ENCODE results near the gene FCHO1. TPM values are rescaled to one million over a fixed set of nuclear protein-coding genes. Genes with fewer than 3 reads are reported as not detected.

Gene FCHO1
- total RNA-seq, 2 experiments from 2014 or later: 40.7 to 43.1 TPM

DNA sequence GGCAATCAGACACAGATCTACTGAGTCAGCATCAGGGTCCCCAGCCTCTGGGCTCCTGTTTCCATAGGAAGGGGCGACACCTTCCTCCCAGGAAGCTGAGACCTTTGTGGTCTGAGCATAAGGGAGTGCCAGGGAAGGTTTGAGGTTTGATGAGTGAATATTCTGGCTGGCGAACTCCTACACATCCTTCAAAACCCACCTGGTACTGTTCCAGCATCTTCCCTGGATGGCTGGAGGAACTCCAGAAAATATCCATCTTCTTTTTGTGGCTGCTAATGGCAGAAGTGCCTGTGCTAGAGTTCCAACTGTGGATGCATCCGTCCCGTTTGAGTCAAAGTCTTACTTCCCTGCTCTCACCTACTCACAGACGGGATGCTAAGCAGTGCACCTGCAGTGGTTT is 60.8 kb downstream of the FCHO1 start:
- ATAC-seq (ENCODE audit: poor library complexity): no peak
- intact Hi-C loops (cut with DNase I, micrococcal nuclease): no loop called here
- no peaks in the 10 kb centered on the region for H3K9me3 ChIP-seq (ENCODE audit: control insufficient read depth in 1 of 2, insufficient read depth in 1 of 2, low read length in 2 of 2)
- ChIA-PET CTCF (no interaction called here), POLR2A (interaction anchor here (1.1 kb wide), 1 partner anchor 36 kb away, joined by 3 read pairs; the partner anchor contains the start of gene JAK3)
- Mint-ChIP-seq H3K9me3 (no peaks in the 10 kb centered on the region), H3K27me3 (no peaks in the 10 kb centered on the region), H3K27ac (no peak overlapping the region), H3K4me1 (ENCODE audit: low read depth) (peaks cover 11% of the 10 kb centered on the region), H3K4me3 (no peak overlapping the region), H3K36me3 (ENCODE audit: low read depth) (no peaks in the 10 kb centered on the region)
- H3K27me3 ChIP-seq (ENCODE audit: control insufficient read depth in 1 of 2, insufficient read depth in 2 of 2, low read length in 2 of 2): no peaks in the 10 kb centered on the region
- TF ChIP-seq, protein P1, sequence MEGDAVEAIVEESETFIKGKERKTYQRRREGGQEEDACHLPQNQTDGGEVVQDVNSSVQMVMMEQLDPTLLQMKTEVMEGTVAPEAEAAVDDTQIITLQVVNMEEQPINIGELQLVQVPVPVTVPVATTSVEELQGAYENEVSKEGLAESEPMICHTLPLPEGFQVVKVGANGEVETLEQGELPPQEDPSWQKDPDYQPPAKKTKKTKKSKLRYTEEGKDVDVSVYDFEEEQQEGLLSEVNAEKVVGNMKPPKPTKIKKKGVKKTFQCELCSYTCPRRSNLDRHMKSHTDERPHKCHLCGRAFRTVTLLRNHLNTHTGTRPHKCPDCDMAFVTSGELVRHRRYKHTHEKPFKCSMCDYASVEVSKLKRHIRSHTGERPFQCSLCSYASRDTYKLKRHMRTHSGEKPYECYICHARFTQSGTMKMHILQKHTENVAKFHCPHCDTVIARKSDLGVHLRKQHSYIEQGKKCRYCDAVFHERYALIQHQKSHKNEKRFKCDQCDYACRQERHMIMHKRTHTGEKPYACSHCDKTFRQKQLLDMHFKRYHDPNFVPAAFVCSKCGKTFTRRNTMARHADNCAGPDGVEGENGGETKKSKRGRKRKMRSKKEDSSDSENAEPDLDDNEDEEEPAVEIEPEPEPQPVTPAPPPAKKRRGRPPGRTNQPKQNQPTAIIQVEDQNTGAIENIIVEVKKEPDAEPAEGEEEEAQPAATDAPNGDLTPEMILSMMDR (IDR thresholded peaks at IDR 0.05): no peak
- no peak overlapping the region for H3K4me3 ChIP-seq (ENCODE audit: low read length)
- peaks cover 12% of the 10 kb centered on the region for H3K4me1 ChIP-seq (ENCODE audit: insufficient read depth, low read length)
- no peaks in the 10 kb centered on the region for H3K36me3 ChIP-seq (ENCODE audit: insufficient read depth, low read length)
- no peak overlapping the region for H3K27ac ChIP-seq (ENCODE audit: low read depth in 1 of 2, low read length in 2 of 2)
- no peak for DNase-seq

DNA sequence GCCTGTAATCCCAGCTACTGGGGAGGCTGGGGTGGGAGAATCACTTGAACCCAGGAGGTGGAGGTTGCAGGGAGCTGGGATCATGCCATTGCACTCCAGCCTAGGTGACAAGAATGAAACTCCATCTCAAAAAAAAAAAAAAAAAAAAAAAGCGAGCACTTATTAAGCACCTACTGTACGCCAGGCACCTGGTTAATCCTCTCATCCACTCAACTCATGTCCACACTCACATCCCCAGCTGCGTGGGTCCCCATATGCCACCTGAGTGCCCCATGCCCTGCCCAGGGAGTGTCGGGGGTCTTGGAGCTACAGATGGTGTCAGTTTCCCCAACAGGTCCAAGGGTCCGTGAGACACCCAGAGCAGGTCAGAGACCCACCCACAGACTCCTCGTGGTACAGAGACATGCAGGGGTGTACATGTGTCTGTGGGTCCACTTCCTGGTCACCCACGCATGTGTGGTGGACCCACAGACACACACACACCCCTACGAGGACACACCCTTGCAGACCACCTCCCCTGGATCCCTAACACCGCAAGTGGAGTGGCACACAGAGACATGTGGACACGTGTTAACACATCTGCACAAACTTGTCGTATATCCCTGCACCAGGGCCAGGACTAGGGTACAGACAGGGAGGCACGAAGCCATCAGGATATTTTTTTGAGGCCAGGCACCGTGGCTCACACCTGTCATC is 66.5 kb downstream of the FCHO1 start:
- ChIA-PET POLR2A (no interaction called here), CTCF (no interaction called here)
- no peaks in the 10 kb centered on the region for H3K9me3 ChIP-seq (ENCODE audit: control insufficient read depth in 1 of 2, insufficient read depth in 1 of 2, low read length in 2 of 2)
- no peaks in the 10 kb centered on the region for H3K27me3 Mint-ChIP-seq
- H3K36me3 ChIP-seq (ENCODE audit: insufficient read depth, low read length): no peaks in the 10 kb centered on the region
- ATAC-seq (ENCODE audit: poor library complexity) (no peak), DNase-seq (no peak)
- no peaks in the 10 kb centered on the region for H3K4me1 Mint-ChIP-seq (ENCODE audit: low read depth)
- intact Hi-C loops (cut with DNase I, micrococcal nuclease): no loop called here
- H3K4me3 Mint-ChIP-seq: no peak overlapping the region
- no peaks in the 10 kb centered on the region for H3K9me3 Mint-ChIP-seq
- H3K27ac ChIP-seq (ENCODE audit: low read depth in 1 of 2, low read length in 2 of 2): no peak overlapping the region
- no peak overlapping the region for H3K4me3 ChIP-seq (ENCODE audit: low read length)
- no peaks in the 10 kb centered on the region for H3K4me1 ChIP-seq (ENCODE audit: insufficient read depth, low read length)
- TF ChIP-seq, protein P1 (IDR thresholded peaks at IDR 0.05): no peak
- no peaks in the 10 kb centered on the region for H3K36me3 Mint-ChIP-seq (ENCODE audit: low read depth)
- H3K27me3 ChIP-seq (ENCODE audit: control insufficient read depth in 1 of 2, insufficient read depth in 2 of 2, low read length in 2 of 2): no peaks in the 10 kb centered on the region
- no peak overlapping the region for H3K27ac Mint-ChIP-seq

DNA sequence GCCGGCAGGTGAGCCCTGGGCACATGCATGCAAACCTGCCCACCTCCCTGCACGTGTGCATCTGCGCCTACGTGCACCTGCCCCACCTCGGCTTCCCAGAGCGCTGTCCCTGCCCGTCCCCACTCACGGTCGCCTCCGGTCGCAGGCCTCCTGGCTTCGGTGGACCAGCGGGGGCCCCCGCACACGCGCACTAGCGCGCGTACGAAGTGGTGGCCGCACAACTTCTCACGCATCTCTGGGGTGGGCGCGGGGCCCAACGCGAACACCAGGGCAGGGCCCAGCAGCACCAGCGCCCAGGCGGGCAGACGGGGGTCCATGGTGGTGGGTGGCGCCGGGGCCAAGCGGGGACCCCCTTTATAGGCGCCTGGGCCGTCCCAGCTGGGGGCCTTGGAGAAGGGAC is 69.9 kb downstream of the FCHO1 start, which contains the start of gene INSL3:
Gene INSL3 (minus strand): TSS at position 330 of the 400 bp plus-strand sequence. CDS start 13 bp downstream, at position 317.
- H3K4me1 ChIP-seq (ENCODE audit: insufficient read depth, low read length): no peaks in the 10 kb centered on the region
- CTCF ChIA-PET: no interaction called here
- POLR2A ChIA-PET: no interaction called here

More for the DNA sequence above, 69.9 kb downstream of the FCHO1 start, which contains the start of gene INSL3:
- Mint-ChIP-seq H3K4me3 (no peak within 1 kb of the TSS), H3K4me1 (ENCODE audit: low read depth) (no peaks in the 10 kb centered on the region), H3K27me3 (no peaks in the 10 kb centered on the region), H3K36me3 (ENCODE audit: low read depth) (peaks cover 21% of the 10 kb centered on the region), H3K27ac (no peak within 1 kb of the TSS), H3K9me3 (no peaks in the 10 kb centered on the region)
- H3K9me3 ChIP-seq (ENCODE audit: control insufficient read depth in 1 of 2, insufficient read depth in 1 of 2, low read length in 2 of 2): no peaks in the 10 kb centered on the region
- H3K36me3 ChIP-seq (ENCODE audit: insufficient read depth, low read length): peaks cover 15% of the 10 kb centered on the region
- H3K4me3 ChIP-seq (ENCODE audit: low read length): no peak within 1 kb of the TSS
- DNase-seq (no peak), ATAC-seq (ENCODE audit: poor library complexity) (no peak)
- TF ChIP-seq, protein P1 (IDR thresholded peaks at IDR 0.05): no peak
- no peak within 1 kb of the TSS for H3K27ac ChIP-seq (ENCODE audit: low read depth in 1 of 2, low read length in 2 of 2)
- H3K27me3 ChIP-seq (ENCODE audit: control insufficient read depth in 1 of 2, insufficient read depth in 2 of 2, low read length in 2 of 2): no peaks in the 10 kb centered on the region
- intact Hi-C loops (cut with DNase I, micrococcal nuclease): no loop called here

All from CD4-positive, alpha-beta T cell (primary cell).